Fibroblast of skin of right biceps (primary cell): Measurements from ENCODE around the gene TUBA4A.

Source experiments
- DNase-seq: peaks from one replicate; pipeline ENCODE4 v3.0.0-alpha.2; 2013

Gene TUBA4A

GRCh38 chr2:219229305-219230058 is 24.2 kb downstream of the TUBA4A start, which contains the start of the genes ANKZF1 and ATG9A:
ANKZF1 (plus strand) TSS chr2:219229806; CDS start chr2:219230258, 452 bp downstream.
ATG9A (minus strand) TSS chr2:219229636; CDS start chr2:219228024, 1,612 bp downstream.
- peak; percentile 99 for DNase-seq

- DNase-seq: no peak
Observed at GRCh38 chr2:219228911-219229304, 24.8 kb downstream of the TUBA4A start.

DNA sequence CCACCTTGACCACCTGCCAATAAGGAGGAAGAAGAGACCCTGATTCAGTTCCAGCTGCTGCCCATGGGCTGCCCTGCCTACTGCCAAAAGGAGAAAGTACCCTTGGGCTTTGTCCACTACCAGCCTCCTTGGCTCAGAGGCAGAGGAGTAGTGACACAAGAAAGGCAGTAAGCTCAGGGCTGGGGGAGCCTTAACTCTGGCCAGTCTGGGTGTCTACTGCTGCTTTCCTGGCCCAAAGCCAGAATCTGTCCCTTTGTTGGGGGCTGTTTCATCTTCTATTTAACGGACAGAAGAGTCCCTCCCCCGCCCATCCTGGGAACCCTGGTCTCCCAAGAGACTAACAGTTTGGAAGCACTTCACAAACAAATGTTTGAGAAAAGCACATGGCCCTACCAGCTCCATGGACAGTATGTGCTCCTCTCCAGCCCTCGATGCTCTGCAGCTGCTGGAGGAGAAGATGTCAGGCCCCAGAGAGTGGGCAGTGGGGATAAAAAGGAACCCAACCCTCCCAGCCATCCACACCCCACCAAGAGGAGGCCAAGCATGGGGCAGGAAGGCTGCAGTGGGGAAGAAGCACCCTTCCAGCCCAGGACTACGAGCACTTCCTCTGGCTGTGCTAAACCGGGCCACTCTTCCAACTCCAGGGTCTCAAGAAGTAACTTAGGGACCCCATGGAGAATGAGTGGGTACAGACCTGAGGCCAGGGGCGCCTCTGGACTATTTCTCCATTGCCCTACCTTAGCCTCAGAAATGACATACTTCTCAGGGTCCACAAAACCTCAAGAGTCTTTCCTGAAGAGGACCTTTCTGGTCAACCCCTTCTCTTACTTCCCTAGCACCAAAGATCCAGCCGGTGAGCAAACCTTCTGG is 25.4 kb downstream of the TUBA4A start:
- DNase-seq: no peak

GRCh38 chr2:219225350-219225749 is 28.4 kb downstream of the TUBA4A start:
- DNase-seq: no peak

GRCh38 chr2:219223831-219224610 is 29.7 kb downstream of the TUBA4A start:
- no peak for DNase-seq

GRCh38 chr2:219221957-219222518 is 31.7 kb downstream of the TUBA4A start:
- DNase-seq: no peak

DNA sequence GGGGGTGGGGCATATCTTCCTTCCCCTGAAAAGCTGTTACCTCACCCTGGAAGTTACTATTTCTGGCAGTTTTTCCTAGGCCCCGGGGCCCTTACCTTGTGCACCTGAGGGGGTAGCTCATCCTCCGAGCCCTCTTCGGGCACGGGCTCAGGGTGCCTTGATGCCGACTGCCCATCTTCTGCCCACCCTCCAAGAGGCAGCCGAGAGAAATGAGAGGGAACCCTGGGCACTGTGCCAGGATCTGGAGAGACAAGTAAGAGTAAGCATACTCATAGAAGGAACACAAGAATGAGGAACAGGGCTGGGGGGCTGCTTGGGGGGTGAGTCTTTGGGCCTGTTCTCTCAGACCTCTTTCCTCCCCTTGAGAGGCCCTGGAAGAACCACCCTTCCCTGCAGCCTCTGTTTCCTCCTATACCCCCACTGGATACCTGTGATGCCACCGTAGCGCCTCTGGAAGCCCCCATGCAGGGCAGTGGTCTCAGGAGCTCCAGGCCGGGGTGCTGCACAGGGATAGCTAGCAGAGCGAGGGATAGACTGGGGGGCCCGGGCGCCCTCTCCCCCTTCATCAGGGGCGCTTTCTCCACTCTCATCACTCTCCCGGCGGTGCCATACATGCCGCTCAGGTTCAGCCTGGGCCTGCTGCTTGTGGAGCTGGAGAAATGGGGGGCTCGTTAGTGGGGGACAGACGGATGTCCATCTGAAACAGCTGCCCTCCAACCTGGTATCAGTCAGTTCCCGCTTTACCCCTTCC is 32.9 kb downstream of the TUBA4A start:
- DNase-seq: no peak

- DNase-seq: no peak
Observed at GRCh38 chr2:219219784-219220532, 33.8 kb downstream of the TUBA4A start.

GRCh38 chr2:219218732-219219701 is 34.7 kb downstream of the TUBA4A start, which contains the start of gene ABCB6:
ABCB6 (minus strand) TSS chr2:219218958; CDS start chr2:219218673, 285 bp downstream.
- DNase-seq: peak; percentile 95

- peak; percentile 77 for DNase-seq
Observed at GRCh38 chr2:219218217-219218731, 35.4 kb downstream of the TUBA4A start.

DNA sequence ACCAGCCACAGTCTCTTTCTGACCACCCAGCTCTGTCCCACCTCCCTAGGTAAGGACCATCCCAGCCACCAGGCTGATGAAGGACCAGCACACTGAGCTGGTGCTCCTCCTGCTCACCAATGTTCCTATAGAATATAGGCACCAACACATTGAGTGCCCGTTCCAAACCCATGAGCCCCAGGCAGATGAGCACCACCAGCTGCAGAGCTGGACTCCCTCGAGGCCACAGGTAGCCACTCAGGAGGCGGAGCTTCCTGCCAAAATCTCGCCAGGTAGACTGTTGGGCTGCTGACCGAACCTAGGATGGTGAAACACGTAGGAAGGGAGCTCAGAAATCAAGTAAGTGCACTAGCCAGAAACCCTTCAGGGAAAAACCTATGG is 37.2 kb downstream of the TUBA4A start:
- DNase-seq: no peak

- DNase-seq: no peak
Observed at GRCh38 chr2:219215871-219216534, 37.7 kb downstream of the TUBA4A start.

DNA sequence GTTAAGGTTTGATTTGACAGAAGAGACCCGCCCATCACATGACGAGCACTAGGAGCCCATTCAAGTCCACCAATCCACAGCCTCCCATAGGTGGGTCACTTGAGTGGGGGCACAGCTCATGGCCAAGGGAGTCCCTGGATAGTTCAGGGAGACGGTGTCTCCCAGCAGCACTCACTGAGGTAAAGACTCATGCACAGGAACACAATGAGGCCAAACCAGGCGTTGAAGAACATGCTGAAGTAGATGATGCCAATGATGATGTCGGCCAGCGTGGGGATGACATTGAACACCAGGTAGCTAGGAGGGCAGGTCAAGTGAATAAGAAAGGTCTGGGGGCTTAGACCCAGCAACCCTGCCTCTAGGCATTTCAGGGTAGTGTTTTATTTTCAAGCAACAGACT is 38.9 kb downstream of the TUBA4A start:
- DNase-seq: no peak

DNA sequence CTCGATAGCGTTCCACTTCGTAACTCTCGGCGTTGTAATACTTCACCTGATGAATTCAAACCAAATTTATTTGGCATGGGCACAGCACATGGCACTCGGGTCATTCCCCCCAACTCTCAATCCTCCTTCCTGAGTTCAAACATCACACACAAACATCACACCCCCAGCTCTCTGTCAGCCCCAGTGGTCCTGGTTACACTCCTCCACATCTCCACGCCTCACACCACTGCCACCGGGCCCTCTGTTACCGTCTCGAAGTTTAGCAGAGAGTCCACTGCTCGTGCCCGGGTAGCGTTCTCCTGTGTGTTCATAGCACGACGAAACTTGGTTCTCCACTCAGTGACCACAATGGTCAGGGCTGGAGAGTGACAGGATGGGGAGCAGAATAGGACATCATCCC is 39.6 kb downstream of the TUBA4A start:
- no peak for DNase-seq

DNA sequence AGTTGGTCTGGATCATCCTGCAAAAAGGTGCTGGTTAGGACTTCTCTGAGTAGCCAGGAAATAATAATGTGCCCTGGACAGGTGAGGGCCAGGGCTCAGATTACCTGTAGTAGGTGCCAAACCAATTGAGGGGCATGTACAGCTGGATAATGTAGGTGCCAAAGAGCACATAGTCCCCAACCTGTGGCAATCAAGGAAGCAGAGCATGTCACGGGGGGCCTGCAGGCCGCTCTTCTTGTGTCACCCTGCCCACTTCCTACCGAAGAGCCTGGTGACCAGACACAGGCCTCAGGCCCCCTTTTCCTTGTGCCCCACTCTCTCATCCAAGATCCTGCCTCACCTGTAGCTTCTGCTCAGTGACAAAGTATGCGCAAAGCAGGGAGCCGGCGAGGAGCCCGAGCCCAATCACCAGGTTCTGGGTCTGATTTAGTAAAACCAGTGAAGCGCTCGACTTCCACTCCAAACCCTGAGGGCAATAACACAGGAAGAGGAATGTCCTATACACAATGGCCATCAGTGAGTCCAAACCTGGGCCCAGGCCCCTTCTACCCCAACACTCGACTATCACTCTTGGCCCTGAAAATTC is 40.1 kb downstream of the TUBA4A start:
- DNase-seq: no peak

DNA sequence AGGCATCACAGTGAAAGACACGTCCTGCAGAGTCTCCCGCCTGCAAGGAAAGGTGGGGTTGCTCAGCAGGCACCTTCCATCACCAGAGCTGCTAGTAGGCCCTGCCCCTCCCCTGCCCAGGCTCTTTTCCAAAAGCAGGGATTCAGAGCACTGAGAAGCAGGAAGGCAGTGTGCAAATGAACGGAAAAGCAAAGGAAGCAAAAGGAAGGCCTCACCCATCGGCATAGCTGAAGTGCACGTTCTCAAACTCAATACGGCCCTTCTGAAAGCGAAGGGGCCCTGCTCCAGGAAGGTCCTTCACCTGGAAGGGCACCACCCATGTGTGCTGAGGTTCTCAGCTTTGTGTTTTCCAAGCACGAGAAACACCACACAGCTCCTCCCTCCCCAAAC is 40.7 kb downstream of the TUBA4A start:
- DNase-seq: no peak

DNA sequence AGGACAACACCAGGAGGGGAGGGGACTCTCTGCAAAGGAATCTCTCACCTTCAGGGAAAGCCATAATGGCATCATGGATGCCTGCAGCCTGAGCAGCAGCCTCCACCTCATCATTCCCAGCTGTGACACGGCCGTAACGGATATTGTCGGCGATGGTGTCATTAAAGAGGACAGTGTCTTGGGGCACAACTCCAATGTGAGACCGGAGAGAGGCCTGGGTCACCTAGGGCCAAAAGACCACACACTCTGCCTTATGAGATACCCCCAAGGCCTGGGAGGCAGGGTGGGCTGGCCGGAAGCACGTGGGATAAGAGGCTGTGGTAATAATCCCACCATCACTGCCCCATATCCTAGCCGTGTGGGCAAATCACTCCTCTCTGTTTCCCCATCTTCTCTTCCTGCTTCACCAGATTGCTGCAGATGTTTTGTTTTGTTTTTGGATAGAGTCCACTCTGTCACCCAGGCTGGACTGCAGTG is 42.8 kb downstream of the TUBA4A start:
- no peak for DNase-seq

GRCh38 chr2:219210196-219210885 is 43.4 kb downstream of the TUBA4A start:
- no peak for DNase-seq
